ENCODE data around the gene PRELID2. TPM values are rescaled to one million over a fixed set of nuclear protein-coding genes. Genes with fewer than 3 reads are reported as not detected.

The PRELID2 gene
- total RNA-seq, 1 donor: 1.7 TPM

Other genes starting within 250 kb of the PRELID2 start
- not detected for gene GRXCR2, start 37.7 kb upstream of the PRELID2 start, total RNA-seq
- gene SH3RF2, start 101.2 kb upstream of the PRELID2 start, total RNA-seq: 0.31 TPM

Measured in mononuclear cell (primary cell).